ENCODE data around the gene GRIP1.

GRIP1 gene

DNA sequence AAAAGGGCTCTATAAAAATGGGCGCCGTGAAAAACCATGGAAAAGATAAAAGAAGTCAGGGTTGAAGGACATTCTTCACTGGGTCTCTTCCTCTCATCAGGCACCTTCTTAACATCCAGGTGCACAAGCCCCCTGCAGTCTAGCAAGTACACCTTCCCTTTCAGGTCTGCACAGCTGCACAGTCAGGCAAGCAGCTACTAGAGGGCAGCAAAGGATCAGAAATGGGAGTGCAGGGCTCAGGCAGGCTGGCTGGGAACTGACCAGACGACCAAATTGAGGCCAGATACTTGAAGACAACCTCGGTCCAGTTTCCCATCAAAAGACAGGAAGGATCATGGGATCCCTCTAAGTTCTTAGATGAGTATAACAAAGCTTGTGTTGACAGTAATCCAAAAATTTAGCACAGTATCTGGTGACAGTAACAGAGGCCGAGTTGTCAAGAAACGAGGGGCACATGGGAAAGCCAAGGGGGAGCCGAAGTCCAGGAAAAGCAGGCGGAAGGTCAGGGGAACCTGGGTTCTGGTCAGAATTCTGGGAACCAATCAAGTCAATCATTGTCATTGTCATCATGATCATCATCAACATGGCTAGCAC, 10.1 kb upstream of the GRIP1 start:
- Histone ChIP-seq H3K4me2 (ENCODE audit: low read length) (no peak overlapping the region), H3K27me3 (ENCODE audit: control insufficient read depth, insufficient read depth, low read length) (no peaks in the 10 kb centered on the region), H3K36me3 (ENCODE audit: control insufficient read depth, insufficient read depth, low read length) (no peaks in the 10 kb centered on the region), H3K4me3 (ENCODE audit: low read depth, low read length) (no peak overlapping the region), H3K79me2 (peaks cover 29% of the 10 kb centered on the region), H3K9me3 (ENCODE audit: control insufficient read depth, low read length) (no peaks in the 10 kb centered on the region), H3K4me1 (peaks cover under 1% of the 10 kb centered on the region), H2AFZ (no peak overlapping the region), H3K27ac (no peak overlapping the region), H3K9ac (no peak overlapping the region)
- TF ChIP-seq, protein P1, sequence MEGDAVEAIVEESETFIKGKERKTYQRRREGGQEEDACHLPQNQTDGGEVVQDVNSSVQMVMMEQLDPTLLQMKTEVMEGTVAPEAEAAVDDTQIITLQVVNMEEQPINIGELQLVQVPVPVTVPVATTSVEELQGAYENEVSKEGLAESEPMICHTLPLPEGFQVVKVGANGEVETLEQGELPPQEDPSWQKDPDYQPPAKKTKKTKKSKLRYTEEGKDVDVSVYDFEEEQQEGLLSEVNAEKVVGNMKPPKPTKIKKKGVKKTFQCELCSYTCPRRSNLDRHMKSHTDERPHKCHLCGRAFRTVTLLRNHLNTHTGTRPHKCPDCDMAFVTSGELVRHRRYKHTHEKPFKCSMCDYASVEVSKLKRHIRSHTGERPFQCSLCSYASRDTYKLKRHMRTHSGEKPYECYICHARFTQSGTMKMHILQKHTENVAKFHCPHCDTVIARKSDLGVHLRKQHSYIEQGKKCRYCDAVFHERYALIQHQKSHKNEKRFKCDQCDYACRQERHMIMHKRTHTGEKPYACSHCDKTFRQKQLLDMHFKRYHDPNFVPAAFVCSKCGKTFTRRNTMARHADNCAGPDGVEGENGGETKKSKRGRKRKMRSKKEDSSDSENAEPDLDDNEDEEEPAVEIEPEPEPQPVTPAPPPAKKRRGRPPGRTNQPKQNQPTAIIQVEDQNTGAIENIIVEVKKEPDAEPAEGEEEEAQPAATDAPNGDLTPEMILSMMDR (IDR thresholded peaks at IDR 0.05), result peak; percentile 76

DNA sequence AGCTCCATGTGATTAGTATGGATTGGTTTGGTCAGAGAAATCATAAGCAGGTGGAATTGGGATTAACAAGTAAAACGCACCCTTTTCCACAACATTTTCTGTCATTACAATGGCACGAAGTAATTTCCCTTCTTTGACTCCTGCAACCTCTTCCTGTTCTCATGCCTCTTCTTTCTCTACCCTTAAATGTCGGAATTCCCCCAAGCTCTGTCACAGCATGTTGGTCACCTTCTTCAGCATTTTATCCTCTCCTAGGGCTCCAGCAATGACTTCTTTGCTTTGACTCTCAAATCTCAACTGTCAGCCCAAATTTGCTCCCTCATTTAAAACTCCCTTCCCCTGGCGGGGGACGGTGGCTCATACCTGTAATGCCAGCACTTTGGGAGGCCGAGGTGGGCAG, 5.3 kb upstream of the GRIP1 start:
- Histone ChIP-seq H3K4me2 (ENCODE audit: low read length) (no peak overlapping the region), H3K79me2 (peaks cover 49% of the 10 kb centered on the region), H3K9me3 (ENCODE audit: control insufficient read depth, low read length) (no peaks in the 10 kb centered on the region), H2AFZ (no peak overlapping the region), H3K9ac (no peak overlapping the region), H3K4me3 (ENCODE audit: low read depth, low read length) (no peak overlapping the region), H3K4me1 (no peaks in the 10 kb centered on the region), H3K27ac (no peak overlapping the region), H3K36me3 (ENCODE audit: control insufficient read depth, insufficient read depth, low read length) (no peaks in the 10 kb centered on the region), H3K27me3 (ENCODE audit: control insufficient read depth, insufficient read depth, low read length) (no peaks in the 10 kb centered on the region)
- TF ChIP-seq, protein P1 (IDR thresholded peaks at IDR 0.05), result no peak

DNA sequence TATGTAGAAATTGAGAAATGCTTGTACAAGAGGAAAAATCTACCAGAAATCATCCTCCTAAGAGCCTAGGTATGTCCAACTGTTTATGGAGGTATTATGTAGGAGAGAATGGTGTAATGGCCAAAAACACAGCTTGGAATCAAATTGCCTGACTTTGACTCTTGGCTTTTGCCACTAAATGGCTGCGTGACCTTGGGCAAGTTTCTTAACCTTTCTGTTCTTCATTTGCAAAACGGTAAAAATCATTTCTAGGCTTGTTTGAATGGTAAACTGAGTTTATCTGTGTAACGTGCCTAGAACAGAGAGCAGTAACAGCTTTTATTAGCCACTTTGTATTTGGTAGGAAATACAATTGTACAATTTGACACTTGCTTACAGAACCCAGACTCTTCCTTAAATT, 4.9 kb upstream of the GRIP1 start:
- no peak overlapping the region for H3K4me2 ChIP-seq (ENCODE audit: low read length)
- no peaks in the 10 kb centered on the region for H3K4me1 ChIP-seq
- H3K27ac ChIP-seq, result no peak overlapping the region
- no peak overlapping the region for H2AFZ ChIP-seq
- H3K79me2 ChIP-seq, result peaks cover 48% of the 10 kb centered on the region
- H3K36me3 ChIP-seq (ENCODE audit: control insufficient read depth, insufficient read depth, low read length), result no peaks in the 10 kb centered on the region
- TF ChIP-seq, protein P1 (IDR thresholded peaks at IDR 0.05), result no peak
- H3K4me3 ChIP-seq (ENCODE audit: low read depth, low read length), result no peak overlapping the region
- H3K9me3 ChIP-seq (ENCODE audit: control insufficient read depth, low read length), result no peaks in the 10 kb centered on the region
- no peak overlapping the region for H3K9ac ChIP-seq
- no peaks in the 10 kb centered on the region for H3K27me3 ChIP-seq (ENCODE audit: control insufficient read depth, insufficient read depth, low read length)

DNA sequence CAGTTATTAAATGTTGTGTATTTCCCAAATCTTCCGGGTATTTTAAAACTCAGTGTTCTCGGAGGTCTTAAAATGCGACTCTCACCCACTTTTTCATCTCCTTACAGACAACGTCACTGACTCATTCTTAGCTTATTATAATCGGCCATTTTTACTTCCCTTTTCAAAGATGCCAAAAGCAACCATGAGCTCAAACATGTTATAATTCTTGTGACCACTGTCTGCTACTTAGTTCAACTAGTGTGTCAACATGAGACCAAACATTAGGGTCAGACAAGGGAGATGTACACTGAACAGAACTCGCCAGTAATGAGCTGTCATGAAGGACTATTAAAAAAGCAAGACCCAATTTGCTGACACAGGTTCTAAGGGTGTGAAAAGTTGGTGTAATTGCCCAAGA, 4.2 kb upstream of the GRIP1 start:
- Histone ChIP-seq H3K27ac (no peak overlapping the region), H3K79me2 (peaks cover 44% of the 10 kb centered on the region), H3K36me3 (ENCODE audit: control insufficient read depth, insufficient read depth, low read length) (no peaks in the 10 kb centered on the region), H3K9ac (no peak overlapping the region), H3K27me3 (ENCODE audit: control insufficient read depth, insufficient read depth, low read length) (no peaks in the 10 kb centered on the region), H3K4me2 (ENCODE audit: low read length) (no peak overlapping the region), H3K4me3 (ENCODE audit: low read depth, low read length) (no peak overlapping the region), H3K9me3 (ENCODE audit: control insufficient read depth, low read length) (no peaks in the 10 kb centered on the region), H2AFZ (no peak overlapping the region), H3K4me1 (no peaks in the 10 kb centered on the region)
- TF ChIP-seq, protein P1 (IDR thresholded peaks at IDR 0.05), result no peak

DNA sequence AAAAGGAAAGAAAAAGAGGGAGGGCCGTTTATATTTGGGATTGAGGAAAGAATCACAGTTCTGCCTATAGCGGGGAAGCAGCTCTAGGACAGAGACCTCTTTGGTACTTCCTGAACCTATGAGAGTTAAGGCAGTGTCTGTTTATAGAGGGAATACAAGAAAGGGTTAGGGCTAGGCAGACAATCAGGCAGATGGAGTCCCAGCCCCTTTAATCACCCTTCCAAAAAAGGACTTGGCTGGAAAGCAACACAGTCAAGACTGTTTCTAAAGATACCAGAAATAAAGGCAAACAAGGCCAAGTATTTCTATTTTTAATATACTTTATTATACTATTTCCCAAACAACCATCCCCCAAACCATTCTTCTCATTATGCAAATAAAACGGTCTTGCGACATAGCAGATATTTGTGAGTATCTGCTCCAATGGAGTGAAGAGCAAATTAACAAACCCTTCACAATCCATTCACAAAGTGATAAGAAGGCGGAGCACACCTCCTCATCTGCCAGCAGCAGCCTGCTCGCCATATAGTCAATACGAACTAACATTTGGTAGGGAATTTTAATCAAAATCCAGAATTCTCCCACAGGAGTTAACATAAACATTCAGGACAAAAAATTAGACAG, 697 bp upstream of the GRIP1 start:
- Histone ChIP-seq H3K9me3 (ENCODE audit: control insufficient read depth, low read length) (no peaks in the 10 kb centered on the region), H3K27ac (no peak overlapping the region), H3K4me1 (peaks cover 3% of the 10 kb centered on the region), H2AFZ (no peak overlapping the region), H3K79me2 (peaks cover 36% of the 10 kb centered on the region), H3K4me2 (ENCODE audit: low read length) (no peak overlapping the region), H3K9ac (no peak overlapping the region), H3K27me3 (ENCODE audit: control insufficient read depth, insufficient read depth, low read length) (no peaks in the 10 kb centered on the region), H3K36me3 (ENCODE audit: control insufficient read depth, insufficient read depth, low read length) (no peaks in the 10 kb centered on the region), H3K4me3 (ENCODE audit: low read depth, low read length) (no peak overlapping the region)
- TF ChIP-seq, protein P1 (IDR thresholded peaks at IDR 0.05), result no peak

Data from parathyroid adenoma (tissue), 2 donors.